Islet precursor cell (in vitro differentiated cells): ENCODE results near the gene PIK3CD.
"Not testable (repeated sequence)": the region's sequence is repeated elsewhere in the genome, so short reads cannot be mapped to it uniquely, and the experiment has no call there.

Experiments
- DNase-seq: peaks from one replicate; pipeline ENCODE4 v3.0.0-alpha.2; 2018

Gene PIK3CD

DNA sequence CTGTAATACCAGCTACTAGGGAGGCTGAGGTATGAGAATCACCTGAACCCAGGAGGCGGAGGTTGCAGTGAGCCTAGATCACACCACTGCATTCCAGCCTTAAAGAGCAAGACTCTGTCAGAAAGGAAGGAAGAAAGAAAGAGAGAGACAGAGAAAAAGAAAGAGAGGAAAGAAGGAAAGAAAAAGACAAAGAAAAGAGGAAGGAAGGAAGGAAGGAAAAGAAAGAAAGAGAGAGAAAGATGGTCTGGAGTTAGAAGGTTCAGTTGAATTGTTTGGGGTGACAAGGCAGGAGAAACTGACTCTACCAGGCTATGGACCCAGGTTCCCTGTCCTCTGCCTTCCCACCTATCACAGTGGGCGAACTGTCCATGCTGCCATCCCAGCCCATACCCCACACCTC lies 27.4 kb upstream of the PIK3CD start:
- no peak for DNase-seq

DNA sequence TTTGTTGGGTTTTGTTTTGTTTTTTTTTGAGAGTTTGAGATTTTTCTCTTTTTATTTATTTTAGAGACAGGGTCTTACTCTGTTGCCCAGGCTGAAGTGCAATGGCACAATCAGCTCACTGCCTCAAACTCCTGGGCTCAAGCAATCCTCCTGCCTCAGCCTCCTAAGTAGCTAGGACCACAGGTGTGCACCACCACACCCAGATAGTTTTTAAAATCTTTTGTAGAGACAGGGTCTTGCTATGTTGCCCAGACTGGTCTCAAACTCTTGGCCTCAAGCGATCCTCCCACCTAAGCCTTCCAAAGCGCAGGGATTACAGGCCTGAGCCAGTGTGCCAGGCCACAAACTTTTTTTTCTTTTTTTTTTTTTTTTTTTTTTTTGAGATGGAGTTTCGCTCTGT lies 26.5 kb upstream of the PIK3CD start:
- not testable (repeated sequence) for DNase-seq

DNA sequence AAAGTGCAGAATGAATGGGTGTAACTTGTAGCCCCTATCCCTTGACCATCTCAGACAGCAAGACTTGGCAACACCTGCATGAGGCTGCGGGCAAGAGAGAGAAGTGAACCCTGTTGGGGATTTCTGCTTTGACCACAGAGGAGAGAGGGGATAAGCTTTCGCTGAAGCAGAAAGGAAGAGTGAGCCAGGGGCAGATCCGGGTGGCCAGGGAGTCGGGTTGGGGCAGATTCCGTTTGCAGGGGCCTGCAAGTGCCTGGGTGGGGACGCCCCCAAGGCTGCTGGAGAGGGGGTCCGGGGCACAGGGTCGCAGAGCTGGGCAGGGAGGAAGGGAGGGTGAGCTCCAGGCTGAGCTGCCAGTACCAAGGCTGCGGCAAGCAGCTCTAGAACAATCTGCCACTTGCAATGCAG lies 25.3 kb upstream of the PIK3CD start:
- DNase-seq, result no peak

DNA sequence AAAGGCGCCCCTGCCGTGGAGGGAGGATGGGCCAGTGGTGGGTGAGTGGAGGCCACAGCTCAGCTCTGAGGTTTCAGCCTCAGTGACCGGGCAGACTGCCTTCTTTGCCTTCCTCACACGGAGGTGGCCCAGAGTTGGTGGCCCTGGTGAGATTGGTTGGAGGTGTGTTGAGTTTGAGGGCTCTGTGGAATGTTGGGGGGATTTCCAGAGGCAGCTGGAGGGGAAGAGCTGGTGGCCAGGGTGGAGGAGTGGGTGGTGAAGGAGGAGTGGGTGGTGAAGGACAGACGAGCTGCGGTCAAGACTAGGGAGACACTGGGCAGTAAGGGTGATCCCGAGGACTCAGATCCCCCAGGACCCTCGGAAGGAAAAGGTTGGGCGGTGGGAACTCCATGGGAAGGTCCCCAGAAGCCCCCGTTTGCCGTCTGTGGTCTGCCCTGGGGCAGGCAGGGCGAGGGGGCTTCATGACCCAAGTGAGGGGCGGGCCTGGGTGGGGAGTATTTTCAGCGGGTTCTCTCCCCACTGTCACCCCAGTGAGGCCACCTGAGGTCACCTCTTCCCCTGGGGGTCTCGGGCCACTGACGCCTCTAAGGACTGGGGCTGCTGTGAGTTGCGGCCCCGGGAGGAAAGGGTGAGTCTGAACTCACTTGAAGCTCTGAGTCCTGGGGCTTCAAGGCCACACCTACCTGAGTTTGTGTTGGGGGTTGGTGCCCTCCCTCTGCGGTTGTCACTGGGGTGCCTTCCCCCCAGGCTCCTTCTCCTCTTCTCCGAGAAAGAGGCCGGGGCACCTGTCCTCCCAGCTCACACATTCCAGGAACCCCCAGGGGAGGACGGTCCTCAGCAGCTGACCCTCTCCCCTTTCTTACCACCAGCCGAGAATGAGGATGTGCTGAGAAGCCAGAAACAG lies 22.7 kb upstream of the PIK3CD start:
- DNase-seq, result no peak

DNA sequence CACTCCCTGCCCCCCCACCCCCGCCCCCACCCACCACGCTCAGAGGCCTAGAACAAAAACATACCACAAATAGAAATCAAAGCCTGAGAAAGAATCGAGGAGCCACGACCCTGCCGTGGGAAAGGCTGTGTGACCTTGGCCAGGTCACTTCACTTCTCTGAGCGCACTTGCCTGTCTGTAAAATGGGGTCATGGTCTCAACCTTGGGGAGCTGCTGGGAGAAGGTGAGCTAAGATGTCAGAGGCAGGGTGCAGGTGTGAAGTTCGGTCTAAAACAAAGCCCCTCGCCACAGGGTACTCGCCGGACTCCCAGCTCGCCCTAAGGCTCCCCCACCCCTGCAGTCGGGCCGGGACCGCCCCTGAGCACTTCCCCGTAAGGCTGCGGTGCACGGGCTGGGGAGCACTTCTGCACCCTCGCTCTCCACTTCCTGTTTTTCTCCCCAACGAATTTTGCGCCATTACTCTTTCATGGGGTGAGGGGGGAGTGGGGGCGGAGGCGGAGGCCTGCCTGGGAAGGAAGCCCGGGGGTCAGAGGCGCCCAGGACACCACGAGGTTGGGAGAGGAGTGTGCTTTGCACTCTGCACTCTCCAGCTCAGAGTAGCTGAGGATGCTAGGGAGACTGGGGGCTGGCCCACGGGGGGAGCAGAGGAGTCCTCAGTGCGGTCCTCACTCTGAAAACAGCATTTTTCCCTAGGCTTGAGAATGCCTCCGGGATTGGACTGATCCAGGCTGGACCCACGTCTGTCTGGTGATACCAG lies 21.9 kb upstream of the PIK3CD start:
- no peak for DNase-seq

DNA sequence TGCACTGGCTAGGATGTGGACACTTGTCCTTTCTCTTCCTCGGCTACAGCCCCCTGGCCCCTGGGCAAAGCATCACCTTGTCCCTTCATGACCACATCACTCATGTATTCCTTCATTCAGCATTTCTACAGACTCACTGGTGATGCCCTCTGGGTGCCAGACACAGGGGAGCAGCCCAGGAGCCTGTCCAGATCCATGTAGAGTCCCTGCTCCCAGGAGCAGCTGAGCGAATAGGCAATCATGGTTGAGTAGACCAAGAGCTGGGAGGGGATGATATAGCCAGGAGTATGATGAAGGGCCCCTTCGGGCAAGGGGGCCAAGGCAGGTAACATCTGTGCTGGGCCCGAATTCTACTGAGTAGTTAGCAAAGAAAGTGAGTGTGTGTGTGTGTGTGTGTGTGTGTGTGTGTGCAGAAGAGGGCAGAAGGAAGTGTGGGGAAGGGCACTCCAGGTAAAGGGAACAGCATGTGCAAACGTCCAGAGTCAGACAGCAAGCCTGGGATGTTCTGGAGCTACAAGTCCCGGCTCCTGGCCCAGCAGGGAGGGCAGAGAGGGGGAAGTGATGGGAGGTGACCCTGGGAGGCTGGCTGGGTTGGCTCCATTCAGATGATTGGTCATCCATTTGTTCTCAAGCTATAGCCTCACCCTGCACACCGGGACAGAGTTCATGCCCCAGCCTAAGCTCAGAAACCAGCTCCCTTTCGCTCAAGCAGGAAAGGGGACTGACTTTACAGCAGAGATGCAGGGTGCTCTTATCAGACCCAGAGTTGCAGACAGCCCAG lies 21.0 kb upstream of the PIK3CD start:
- no peak for DNase-seq

DNA sequence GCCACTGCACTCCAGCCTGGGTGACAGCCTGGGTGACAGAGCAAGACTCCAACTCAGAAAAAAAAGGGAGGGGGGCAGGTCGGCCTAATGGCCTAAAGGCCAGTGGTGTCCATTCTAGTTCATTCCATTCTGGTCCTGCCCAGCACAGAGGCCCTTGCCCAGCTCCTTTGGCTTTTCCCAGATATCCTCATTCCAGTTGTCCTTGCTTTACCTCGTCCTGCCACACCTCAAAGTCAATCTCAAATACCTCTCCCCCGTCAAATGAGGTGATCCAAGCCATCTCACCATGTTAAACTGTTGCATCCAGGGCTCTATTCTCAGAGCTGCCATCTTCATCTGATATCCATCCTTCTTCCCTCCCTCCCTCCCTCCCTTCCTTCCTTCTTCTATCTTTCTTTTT lies 19.9 kb upstream of the PIK3CD start:
- DNase-seq, result no peak

DNA sequence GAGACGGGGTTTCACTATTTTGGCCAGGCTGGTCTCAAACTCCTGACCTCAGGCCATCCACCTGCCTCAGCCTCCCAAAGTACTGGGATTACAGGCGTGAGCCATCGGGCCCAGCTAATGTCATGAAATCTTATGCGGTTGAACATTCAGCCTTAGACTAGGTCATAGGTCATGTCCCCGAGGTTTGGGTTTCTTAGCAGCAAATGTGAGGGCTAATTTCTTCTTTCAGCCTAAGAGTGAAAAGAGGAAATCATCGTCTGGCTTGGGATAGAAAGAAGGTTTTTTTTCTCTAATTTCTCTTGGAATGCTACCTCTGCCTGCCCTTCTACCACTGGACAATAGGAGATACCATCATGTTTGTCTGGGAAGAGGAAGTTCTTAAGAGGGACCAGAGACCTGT lies 18.0 kb upstream of the PIK3CD start:
- DNase-seq, result no peak

DNA sequence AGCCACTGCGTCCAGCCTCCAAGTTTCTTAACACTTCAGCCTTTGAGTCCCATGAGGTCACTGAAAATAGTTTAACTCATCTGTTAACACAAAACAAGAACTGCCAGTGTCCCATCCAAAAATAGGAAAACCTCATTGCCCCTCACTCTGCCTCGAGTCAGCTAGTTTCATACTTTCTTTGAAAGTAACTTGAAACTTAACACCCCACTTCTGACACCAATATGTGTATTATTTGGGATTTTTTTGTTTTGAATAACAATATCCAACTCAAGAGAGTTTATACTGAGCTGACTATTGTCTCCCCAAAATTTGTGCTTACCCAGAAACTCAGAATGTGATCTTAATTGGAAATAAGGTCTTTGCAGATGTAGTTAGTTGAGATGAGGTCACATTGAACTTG lies 16.9 kb upstream of the PIK3CD start:
- no peak for DNase-seq

DNA sequence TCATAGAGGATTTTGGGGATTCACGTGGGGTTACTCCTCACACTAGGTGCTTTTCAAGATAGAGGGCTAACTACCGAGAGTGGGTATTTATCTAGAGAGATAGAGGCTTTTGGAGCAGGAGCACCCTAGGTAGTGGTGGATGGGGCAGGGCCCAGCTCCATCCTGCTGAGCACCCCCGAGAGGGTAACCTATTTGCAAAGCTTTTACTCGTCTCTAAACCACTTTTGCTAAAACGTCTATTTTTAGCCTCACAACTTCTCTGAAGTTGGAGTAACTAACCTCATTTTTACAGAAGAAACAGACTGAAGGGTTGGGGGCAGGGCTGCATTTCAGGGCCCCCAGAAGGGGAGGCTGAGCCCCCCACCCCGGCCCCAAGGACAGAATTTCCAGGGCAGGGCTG lies 12.3 kb upstream of the PIK3CD start:
- DNase-seq, result no peak

DNA sequence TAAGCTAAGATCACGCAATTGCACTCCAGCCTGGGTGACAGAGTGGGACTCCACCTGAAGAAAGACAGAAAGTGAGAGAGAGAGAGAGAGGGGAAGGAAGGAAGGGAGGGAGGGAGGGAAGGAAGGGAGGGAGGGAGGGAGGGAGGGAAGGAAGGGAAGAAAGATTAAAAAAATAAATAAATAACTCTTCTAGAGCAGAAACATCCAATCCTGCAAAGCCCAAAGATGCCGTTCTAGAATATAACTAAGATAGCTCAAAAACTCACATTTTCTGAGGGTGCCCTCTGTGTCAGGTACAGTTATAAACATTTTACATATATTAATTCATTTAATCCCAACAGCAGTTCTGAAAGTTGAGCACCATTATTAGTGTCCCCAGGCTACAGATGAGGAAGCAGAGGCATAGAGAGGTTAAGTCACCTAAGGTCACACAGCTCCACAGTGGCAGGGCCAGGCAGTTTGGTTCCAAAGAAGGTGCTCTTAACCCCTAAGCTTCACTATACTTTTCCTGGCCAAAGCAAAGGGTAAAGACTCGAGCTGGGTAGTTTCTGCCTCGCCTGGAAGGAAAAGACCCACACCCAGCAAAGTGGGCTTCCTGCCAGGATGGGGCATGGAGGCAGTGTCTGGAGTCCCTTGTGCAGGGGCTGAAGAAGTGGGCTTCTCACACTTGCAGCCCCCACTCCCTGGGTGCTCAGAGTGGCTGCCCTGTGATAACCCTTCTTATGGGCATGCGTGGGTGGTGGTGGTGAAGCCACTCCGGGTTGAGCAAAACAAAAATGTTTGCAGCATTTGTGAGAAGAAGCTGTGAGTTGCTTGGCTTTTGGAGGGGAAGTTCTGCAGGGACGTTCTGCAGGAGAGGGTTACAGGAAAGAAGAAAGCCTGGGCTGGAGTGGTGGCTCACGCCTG lies 7.9 kb upstream of the PIK3CD start:
- DNase-seq, result no peak

DNA sequence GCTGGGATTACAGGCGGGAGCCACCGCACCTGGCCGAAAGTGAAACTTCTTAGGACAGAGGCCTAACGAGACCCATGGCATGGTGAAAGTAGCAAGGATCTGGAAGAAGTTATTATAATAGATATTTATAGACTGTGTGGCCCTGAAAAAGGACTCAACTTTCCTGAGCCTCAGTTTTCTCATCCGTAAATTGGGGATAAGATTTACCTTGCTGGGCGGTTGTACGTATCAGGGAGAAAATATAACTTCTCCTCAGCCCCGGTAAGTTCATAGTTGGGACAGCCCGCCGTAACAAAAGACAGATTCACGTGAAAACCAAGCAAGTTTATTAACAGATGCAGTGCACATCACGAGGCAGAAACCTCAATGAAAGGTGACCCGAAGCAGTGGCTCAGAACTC lies 5.5 kb upstream of the PIK3CD start:
- no peak for DNase-seq

DNA sequence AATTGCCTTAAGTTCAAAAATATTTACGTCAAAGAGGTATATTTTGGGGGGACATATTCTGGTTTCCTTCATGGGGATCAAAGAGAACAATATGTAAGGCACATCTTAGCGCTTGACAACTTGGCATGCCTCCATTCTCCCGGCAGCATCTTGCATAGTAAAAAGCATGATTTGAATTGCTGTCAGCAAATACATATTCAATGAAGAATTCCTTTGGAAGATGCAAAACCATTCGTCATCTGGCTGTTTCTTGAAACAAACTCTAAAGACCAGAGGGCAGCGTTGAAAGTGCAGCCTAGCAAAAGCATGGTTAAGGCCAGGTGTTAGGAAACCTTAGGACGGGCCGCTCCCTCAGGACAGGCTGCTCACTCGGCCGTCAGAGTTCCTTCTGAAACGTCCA lies 3.4 kb upstream of the PIK3CD start:
- DNase-seq, result no peak

DNA sequence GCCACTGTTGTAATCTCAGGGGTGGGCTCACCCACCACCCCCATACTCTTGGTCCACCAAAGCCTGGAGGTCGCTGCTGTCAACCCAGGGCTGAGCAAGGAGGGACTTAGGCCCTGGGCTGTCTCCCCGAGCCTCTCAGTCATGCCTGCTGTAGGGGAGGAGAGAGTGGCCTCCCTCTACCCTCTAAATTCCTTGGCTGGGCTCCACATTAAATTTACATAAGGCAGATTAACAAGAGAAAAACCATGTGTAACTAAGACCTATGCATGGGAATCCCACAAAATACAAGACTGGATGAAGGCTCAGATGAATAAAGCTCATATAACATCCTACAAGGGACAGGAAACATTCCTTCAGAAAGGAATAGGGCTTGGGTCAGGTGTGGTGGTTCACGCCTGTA lies 1.8 kb upstream of the PIK3CD start:
- DNase-seq, result no peak

DNA sequence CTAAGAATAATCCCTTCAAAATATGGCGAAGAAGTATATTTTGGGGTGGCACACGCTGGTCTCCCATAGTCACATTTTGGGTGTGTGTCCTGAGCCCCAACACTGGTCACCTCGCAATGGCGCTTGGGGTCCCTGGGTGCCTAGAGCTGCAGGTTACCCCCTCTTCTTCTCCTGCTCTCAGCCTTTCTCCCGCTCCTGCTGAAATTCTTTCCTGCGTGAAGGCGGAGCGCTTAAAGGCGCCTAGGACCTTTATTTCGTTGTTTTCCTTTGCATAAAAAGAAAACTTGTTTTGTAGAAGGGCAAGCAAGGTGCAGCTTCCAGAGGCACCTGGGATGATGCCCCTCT lies 339 bp upstream of the PIK3CD start:
- DNase-seq, result no peak

DNA sequence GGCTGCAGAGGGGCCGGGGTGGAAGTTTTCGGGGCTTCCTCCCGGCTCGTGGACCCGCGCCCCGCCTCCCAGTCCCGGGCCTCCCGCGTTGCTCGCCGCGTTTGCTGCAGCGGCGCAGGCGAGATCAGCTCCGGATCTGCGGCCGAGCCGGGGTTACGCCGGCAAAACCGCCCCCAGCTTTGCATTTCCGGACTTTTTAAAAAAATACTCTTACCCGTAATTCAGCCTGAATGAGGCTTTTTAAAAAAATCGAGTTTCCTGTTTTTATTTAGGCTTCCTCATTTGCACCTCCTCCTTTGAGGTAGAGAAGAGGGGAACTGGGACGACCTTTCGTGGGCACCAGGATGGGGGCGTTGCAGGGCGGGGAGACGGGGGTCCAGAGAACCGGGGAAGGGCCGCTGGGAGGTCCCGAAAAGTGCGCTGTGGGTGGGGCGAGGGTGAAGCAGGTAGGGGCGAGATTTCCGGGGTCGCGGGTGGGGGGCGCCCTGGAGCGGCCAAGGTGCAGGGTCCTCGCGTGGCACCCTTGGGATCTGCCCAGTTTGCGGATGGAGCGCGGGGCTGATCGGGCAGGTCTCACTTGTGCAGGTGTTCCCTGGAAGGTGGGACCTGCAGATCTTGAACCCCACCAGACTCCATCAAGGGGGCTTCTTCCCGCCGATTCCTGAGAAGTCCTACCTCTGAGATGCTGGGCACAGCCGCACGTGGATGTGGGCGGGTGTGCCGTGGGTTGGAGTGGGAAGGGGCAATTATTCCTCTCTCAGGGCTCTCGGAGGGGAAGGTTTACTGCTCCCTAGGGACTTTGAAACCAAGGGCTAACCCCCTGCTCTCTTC lies 1.1 kb downstream of the PIK3CD start:
- no peak for DNase-seq

DNA sequence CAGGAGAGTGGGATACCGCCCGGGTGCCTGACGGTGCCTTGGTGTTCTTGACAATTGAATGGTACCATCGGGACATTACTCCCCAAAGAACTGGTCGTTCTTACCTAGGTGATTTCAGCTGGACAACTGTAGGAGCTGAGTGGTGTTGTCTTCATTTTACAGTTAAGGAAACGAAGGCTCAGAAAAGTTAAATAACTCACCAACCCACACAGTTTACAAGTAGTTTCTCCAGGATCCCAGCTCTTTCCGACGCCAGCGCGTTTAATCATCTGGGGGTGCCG lies 1.6 kb downstream of the PIK3CD start:
- DNase-seq, result no peak

DNA sequence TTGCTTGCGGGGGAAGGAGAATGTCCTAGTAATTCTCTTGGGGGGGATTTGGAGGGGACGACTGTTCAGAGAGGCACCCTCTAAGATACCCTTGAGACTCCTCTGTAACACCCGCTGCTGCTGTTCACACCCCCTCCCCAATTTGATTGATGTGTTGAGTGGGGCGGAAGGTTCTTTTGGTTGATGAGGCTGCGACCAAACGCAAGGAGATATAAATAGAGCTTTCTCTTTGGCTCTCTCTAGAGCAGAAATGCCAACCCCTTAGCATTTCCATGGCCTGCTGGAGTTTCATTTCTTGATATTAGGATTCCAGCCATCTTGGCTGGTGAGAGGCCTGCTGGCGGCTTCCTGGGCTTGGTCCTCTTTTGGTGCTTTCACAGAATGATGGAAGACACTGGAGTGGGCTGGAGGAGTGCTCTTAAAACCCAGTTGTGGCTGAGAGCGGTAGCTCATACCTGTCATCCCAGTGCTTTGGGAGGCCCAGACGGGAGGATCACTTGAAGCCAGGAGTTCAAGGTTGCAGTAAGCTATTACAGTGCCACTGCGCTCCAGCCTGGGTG lies 2.0 kb downstream of the PIK3CD start:
- no peak for DNase-seq

DNA sequence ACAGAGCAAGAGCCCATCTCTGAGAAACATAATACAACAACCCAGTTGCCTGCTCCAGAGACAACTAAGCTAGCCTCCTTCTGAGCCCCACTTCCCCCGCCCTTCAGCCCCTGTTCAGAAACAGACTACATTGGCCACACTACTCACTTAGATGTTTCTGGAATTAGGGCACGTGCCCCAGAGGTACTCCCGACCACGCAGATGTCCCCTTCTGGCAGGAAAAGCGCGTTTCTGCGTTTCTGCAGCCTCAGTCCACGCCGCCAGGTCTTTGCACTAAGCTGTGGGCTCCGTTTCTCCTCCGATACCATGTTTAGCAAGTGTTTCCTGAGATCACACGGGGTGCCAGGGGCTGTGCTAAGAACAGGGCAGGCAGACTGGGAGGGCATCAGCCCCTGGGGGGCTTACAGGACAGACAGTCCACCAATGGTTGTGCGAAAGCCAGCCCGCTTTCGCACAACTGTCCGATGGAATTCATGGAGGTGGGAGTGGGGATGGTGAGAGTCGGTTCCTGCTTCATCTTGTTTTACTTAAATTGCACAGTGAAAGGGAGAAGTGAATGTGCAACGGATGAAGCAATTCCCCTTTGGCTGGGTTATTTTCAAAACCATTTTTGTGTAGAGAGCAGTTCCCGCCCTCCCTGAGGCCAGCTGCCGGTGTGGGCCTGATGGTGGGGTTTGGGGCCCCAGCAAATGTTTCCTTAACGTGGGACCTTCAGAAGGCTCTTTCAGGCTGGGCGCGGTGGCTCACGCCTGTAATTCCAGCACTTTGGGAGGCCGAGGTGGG lies 2.7 kb downstream of the PIK3CD start:
- no peak for DNase-seq

DNA sequence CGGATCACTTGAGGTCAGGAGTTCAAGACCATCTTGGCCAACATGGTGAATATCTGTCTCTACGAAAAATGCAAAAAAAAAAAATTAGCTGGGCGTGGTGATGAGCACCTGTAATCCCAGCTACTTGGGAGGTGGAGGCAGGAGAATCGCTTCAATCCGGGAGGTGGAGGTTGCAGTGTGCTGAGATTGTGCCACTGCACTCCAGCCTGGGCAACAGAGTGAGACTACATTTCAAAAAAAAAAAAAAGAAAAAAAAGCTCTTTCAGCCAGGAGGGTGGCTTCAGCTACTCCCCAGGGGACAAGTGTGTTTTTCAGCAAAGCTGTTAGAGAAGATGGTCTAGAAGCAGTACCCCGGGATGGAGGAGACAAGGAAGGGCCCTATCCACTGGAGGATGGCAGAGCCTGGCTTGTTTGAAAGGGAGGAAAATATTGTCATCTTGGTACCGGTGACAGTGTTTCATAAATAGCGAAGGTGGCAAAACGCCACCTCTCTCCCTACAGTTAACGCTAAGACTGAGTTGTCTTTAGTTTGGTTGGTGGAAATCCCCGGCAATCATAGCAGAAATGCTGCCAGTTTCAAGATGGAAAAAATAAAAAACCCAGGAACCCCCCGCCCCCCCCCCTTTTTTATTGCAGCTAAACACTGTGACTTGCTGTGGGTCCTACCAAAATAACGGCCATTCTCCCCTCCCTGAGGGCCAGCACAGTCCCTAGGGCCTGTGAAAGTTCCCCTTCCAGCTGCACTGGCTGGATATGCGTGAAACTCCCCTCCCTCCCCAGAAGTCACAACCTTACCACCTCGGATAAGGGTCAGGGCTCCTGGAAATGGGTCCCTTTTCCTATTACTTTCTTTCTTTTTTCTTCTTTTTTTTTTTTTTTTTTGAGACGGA lies 3.5 kb downstream of the PIK3CD start:
- no peak for DNase-seq
